Mononuclear cell (primary cell): ENCODE data around the gene SMCO4. TPM values are rescaled to one million over a fixed set of nuclear protein-coding genes. Genes with fewer than 3 reads are reported as not detected.

ENCODE experiments used
- H3K27me3 ChIP-seq: 2 replicates; pipeline ENCODE4 v1.6.0; 2011; ENCODE audit warnings: low read length, control low read depth; ENCODE audit not compliant: insufficient read depth
- H3K4me1 ChIP-seq: 2 replicates; pipeline ENCODE4 v1.5.1; 2011; ENCODE audit warnings: mild to moderate bottlenecking, low read length, control low read depth; ENCODE audit not compliant: insufficient read depth
- H3K4me3 ChIP-seq: 2 replicates; pipeline ENCODE4 v1.5.1; 2011; ENCODE audit warnings: mild to moderate bottlenecking, low read length, moderate library complexity
- H3K9me3 ChIP-seq: 2 replicates; pipeline ENCODE4 v1.5.1; 2011; ENCODE audit warnings: low read depth, mild to moderate bottlenecking, control low read depth, low read length
- total RNA-seq: library from RNA; depleted of rRNA; stranded (reverse); fragments of >200 nt; gene quantifications from one replicate; pipeline ENCODE4 v1.2.3, GENCODE V29; 2012

SMCO4 gene
- total RNA-seq, 1 donor: 3.3 TPM

GRCh38 chr11:93570759-93571413, 27.7 kb upstream of the SMCO4 start:
- H3K9me3 ChIP-seq: no peaks in the 10 kb centered on the region
- no peak overlapping the region for H3K4me3 ChIP-seq
- H3K4me1 ChIP-seq: no peaks in the 10 kb centered on the region
- H3K27me3 ChIP-seq: peaks cover under 1% of the 10 kb centered on the region

- Histone ChIP-seq H3K9me3 (no peaks in the 10 kb centered on the region), H3K4me1 (no peaks in the 10 kb centered on the region), H3K27me3 (peaks cover 2% of the 10 kb centered on the region), H3K4me3 (no peak overlapping the region)
These were observed 26.3 kb upstream of the SMCO4 start for GRCh38 chr11:93569496-93569895.

GRCh38 chr11:93568726-93569125, 25.5 kb upstream of the SMCO4 start:
- Histone ChIP-seq H3K9me3 (no peaks in the 10 kb centered on the region), H3K4me1 (no peaks in the 10 kb centered on the region), H3K4me3 (no peak overlapping the region), H3K27me3 (peaks cover 2% of the 10 kb centered on the region)

- peaks cover 2% of the 10 kb centered on the region for H3K27me3 ChIP-seq
- no peaks in the 10 kb centered on the region for H3K9me3 ChIP-seq
- no peaks in the 10 kb centered on the region for H3K4me1 ChIP-seq
- H3K4me3 ChIP-seq: no peak overlapping the region
These were observed 24.3 kb upstream of the SMCO4 start for GRCh38 chr11:93567401-93567895.

- no peaks in the 10 kb centered on the region for H3K9me3 ChIP-seq
- H3K4me1 ChIP-seq: no peaks in the 10 kb centered on the region
- no peak overlapping the region for H3K4me3 ChIP-seq
- H3K27me3 ChIP-seq: peaks cover 2% of the 10 kb centered on the region
These were observed 21.7 kb upstream of the SMCO4 start for GRCh38 chr11:93564895-93565294.

- Histone ChIP-seq H3K9me3 (no peaks in the 10 kb centered on the region), H3K4me1 (no peaks in the 10 kb centered on the region), H3K27me3 (peaks cover 2% of the 10 kb centered on the region), H3K4me3 (no peak overlapping the region)
These were observed 20.7 kb upstream of the SMCO4 start for GRCh38 chr11:93563857-93564256.

- Histone ChIP-seq H3K9me3 (no peaks in the 10 kb centered on the region), H3K4me3 (no peak overlapping the region), H3K27me3 (peaks cover 2% of the 10 kb centered on the region), H3K4me1 (no peaks in the 10 kb centered on the region)
These were observed 17.2 kb upstream of the SMCO4 start for GRCh38 chr11:93560199-93560932.

GRCh38 chr11:93559681-93560080, 16.5 kb upstream of the SMCO4 start:
- no peak overlapping the region for H3K4me3 ChIP-seq
- peaks cover 2% of the 10 kb centered on the region for H3K27me3 ChIP-seq
- no peaks in the 10 kb centered on the region for H3K4me1 ChIP-seq
- H3K9me3 ChIP-seq: no peaks in the 10 kb centered on the region

- no peaks in the 10 kb centered on the region for H3K4me1 ChIP-seq
- H3K27me3 ChIP-seq: peaks cover 2% of the 10 kb centered on the region
- no peak overlapping the region for H3K4me3 ChIP-seq
- H3K9me3 ChIP-seq: no peaks in the 10 kb centered on the region
These were observed 9.7 kb upstream of the SMCO4 start for GRCh38 chr11:93552874-93553273.

GRCh38 chr11:93549976-93550375, 6.8 kb upstream of the SMCO4 start:
- Histone ChIP-seq H3K27me3 (no peaks in the 10 kb centered on the region), H3K4me3 (no peak overlapping the region), H3K9me3 (no peaks in the 10 kb centered on the region), H3K4me1 (no peaks in the 10 kb centered on the region)

- Histone ChIP-seq H3K4me1 (peaks cover 1% of the 10 kb centered on the region), H3K4me3 (no peak overlapping the region), H3K9me3 (no peaks in the 10 kb centered on the region), H3K27me3 (no peaks in the 10 kb centered on the region)
These were observed 5.6 kb upstream of the SMCO4 start for GRCh38 chr11:93548679-93549319.

GRCh38 chr11:93547773-93548172, 4.6 kb upstream of the SMCO4 start:
- H3K27me3 ChIP-seq: no peaks in the 10 kb centered on the region
- peaks cover 7% of the 10 kb centered on the region for H3K4me1 ChIP-seq
- H3K4me3 ChIP-seq: no peak overlapping the region
- no peaks in the 10 kb centered on the region for H3K9me3 ChIP-seq

GRCh38 chr11:93547028-93547427, 3.8 kb upstream of the SMCO4 start:
- Histone ChIP-seq H3K4me1 (peaks cover 11% of the 10 kb centered on the region), H3K4me3 (no peak overlapping the region), H3K27me3 (no peaks in the 10 kb centered on the region), H3K9me3 (no peaks in the 10 kb centered on the region)

- H3K27me3 ChIP-seq: no peaks in the 10 kb centered on the region
- H3K4me3 ChIP-seq: no peak overlapping the region
- H3K9me3 ChIP-seq: no peaks in the 10 kb centered on the region
- H3K4me1 ChIP-seq: peaks cover 24% of the 10 kb centered on the region
These were observed 2.4 kb upstream of the SMCO4 start for GRCh38 chr11:93545566-93545965.

GRCh38 chr11:93542811-93543229, 371 bp downstream of the SMCO4 start:
- H3K4me3 ChIP-seq: peak overlapping the region; percentile 54
- H3K27me3 ChIP-seq: no peaks in the 10 kb centered on the region
- no peaks in the 10 kb centered on the region for H3K9me3 ChIP-seq
- H3K4me1 ChIP-seq: peaks cover 50% of the 10 kb centered on the region
